ENCODE results near the gene KCNK18.

- TF ChIP-seq POLR2A (IDR thresholded peaks at IDR 0.05) (no peak), CTCF (IDR thresholded peaks at IDR 0.05) (no peak)
Observed at GRCh38 chr10:117148284-117148683, 49.0 kb upstream of the KCNK18 start.
